ENCODE results near the gene RASSF5. TPM values are rescaled to one million over a fixed set of nuclear protein-coding genes. Genes with fewer than 3 reads are reported as not detected.

The RASSF5 gene
- polyA plus RNA-seq, 1 donor from 2014 or later = 4.0 TPM

- H3K79me2 ChIP-seq (replicated peaks; ENCODE audit: insufficient read depth, low read length) = no peaks in the 10 kb centered on the region
- H3K4me2 ChIP-seq (ENCODE audit: low read length) = no peak overlapping the region
- no peaks in the 10 kb centered on the region for H3F3A ChIP-seq (ENCODE audit: insufficient read depth, low read length, poor library complexity, severe bottlenecking)
- no peak overlapping the region for H3K4me3 ChIP-seq (ENCODE audit: low read length)
- H3K9me2 ChIP-seq (ENCODE audit: insufficient read depth, low read length) = no peaks in the 10 kb centered on the region
- no peak overlapping the region for H3K9ac ChIP-seq (ENCODE audit: low read length)
- H3K36me3 ChIP-seq (ENCODE audit: insufficient read depth, low read length) = no peaks in the 10 kb centered on the region
- no peaks in the 10 kb centered on the region for H3K27me3 ChIP-seq (ENCODE audit: insufficient read depth, low read depth, low read length)
- H3K9me3 ChIP-seq (ENCODE audit: low read length) = no peaks in the 10 kb centered on the region
- TF ChIP-seq EP300 (conservative IDR thresholded peaks at IDR 0.05; ENCODE audit: poor library complexity, severe bottlenecking) = no peak
- TF ChIP-seq EZH2 (IDR thresholded peaks at IDR 0.05; ENCODE audit: borderline replicate concordance, insufficient read depth, low read length, poor library complexity, severe bottlenecking) = no peak
- TF ChIP-seq POLR2AphosphoS5 (IDR thresholded peaks at IDR 0.05) = no peak
- no peak for TF ChIP-seq MXI1 (conservative IDR thresholded peaks at IDR 0.05; ENCODE audit: poor library complexity, severe bottlenecking)
- no peak for TF ChIP-seq TAF1 (IDR thresholded peaks at IDR 0.05; ENCODE audit: low read depth)
- TF ChIP-seq RAD21 (conservative IDR thresholded peaks at IDR 0.05) = no peak
- TF ChIP-seq REST (IDR thresholded peaks at IDR 0.05; ENCODE audit: borderline replicate concordance) = no peak
- no peak for TF ChIP-seq SMC3 (conservative IDR thresholded peaks at IDR 0.05; ENCODE audit: poor library complexity)
- no peak for TF ChIP-seq CTCF (IDR thresholded peaks at IDR 0.05; ENCODE audit: poor library complexity, severe bottlenecking)
- H3K27ac ChIP-seq (ENCODE audit: low read length) = no peak overlapping the region
- H2AFZ ChIP-seq (ENCODE audit: low read depth, low read length) = no peak overlapping the region
- H4K20me1 ChIP-seq (ENCODE audit: insufficient read depth) = no peaks in the 10 kb centered on the region
These were observed 40.3 kb upstream of the RASSF5 start for GRCh38 chr1:206466840-206467649.

GRCh38 chr1:206467915-206468314, 39.4 kb upstream of the RASSF5 start:
- no peaks in the 10 kb centered on the region for H3K36me3 ChIP-seq (ENCODE audit: insufficient read depth, low read length)
- no peaks in the 10 kb centered on the region for H4K20me1 ChIP-seq (ENCODE audit: insufficient read depth)
- H3K27ac ChIP-seq (ENCODE audit: low read length) = no peak overlapping the region
- H2AFZ ChIP-seq (ENCODE audit: low read depth, low read length) = no peak overlapping the region
- H3K9me2 ChIP-seq (ENCODE audit: insufficient read depth, low read length) = no peaks in the 10 kb centered on the region
- no peak overlapping the region for H3K4me3 ChIP-seq (ENCODE audit: low read length)
- TF ChIP-seq EZH2 (IDR thresholded peaks at IDR 0.05; ENCODE audit: borderline replicate concordance, insufficient read depth, low read length, poor library complexity, severe bottlenecking) (no peak), CTCF (IDR thresholded peaks at IDR 0.05; ENCODE audit: poor library complexity, severe bottlenecking) (no peak), EP300 (conservative IDR thresholded peaks at IDR 0.05; ENCODE audit: poor library complexity, severe bottlenecking) (no peak)
- H3K79me2 ChIP-seq (replicated peaks; ENCODE audit: insufficient read depth, low read length) = no peaks in the 10 kb centered on the region
- H3K9me3 ChIP-seq (ENCODE audit: low read length) = no peaks in the 10 kb centered on the region
- no peaks in the 10 kb centered on the region for H3K27me3 ChIP-seq (ENCODE audit: insufficient read depth, low read depth, low read length)
- no peak overlapping the region for H3K4me2 ChIP-seq (ENCODE audit: low read length)
- no peak overlapping the region for H3K9ac ChIP-seq (ENCODE audit: low read length)
- no peaks in the 10 kb centered on the region for H3F3A ChIP-seq (ENCODE audit: insufficient read depth, low read length, poor library complexity, severe bottlenecking)

Measured in neural cell (in vitro differentiated cells).